Measurements from ENCODE around the gene IRF1.
A peak's percentile ranks its signal among the peaks of the same experiment; 100 is the strongest.
"Not testable (repeated sequence)": the region's sequence is repeated elsewhere in the genome, so short reads cannot be mapped to it uniquely, and the experiment has no call there.

The IRF1 gene, protein sequence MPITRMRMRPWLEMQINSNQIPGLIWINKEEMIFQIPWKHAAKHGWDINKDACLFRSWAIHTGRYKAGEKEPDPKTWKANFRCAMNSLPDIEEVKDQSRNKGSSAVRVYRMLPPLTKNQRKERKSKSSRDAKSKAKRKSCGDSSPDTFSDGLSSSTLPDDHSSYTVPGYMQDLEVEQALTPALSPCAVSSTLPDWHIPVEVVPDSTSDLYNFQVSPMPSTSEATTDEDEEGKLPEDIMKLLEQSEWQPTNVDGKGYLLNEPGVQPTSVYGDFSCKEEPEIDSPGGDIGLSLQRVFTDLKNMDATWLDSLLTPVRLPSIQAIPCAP

DNA sequence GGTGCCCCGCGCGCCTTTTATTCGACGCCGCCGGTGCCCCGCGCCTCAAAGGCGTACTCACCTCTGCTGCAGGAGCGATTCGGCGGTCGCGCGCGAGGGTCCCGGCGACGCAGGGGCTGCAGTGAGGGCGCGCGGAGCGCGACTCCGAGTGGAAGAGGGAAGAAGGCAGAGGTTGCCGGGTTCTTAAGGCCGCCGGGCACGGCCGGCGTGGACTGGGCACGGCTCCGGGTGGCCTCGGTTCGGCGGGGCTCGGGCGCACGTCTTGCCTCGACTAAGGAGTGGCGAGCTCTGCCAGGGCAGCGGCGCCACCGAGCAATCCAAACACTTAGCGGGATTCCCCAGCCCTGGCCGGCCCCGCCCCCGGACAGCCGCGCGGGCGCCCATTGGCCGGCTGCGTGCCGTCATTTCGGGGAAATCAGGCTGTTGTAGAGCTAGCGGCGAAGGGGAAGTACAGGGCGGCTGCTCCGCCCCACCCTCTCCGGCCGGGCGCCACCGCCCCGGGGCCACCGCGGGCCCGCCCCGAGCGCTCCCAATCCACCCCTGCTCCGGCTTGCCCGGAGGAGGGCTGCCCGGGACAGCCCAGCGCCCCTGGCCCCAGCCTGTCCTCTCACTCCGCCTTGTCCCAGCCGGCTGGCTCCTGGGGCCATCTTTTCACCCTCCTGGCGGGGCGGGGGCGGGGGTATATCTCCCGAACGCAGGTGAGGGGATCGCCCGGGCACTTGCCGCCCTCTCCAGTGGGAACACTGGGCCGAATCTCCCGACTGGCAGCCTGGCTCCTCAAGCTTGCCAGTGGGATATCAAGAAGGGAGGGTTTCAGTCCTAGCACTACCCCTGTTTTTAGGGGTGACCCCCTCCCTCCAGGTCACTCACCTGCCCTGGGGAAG lies at the start of gene IRF1:
IRF1 (minus strand) TSS at position 290 of the 884 bp plus-strand sequence. CDS start 1,295 bp downstream, outside the sequence.
- peak within 1 kb of the TSS; percentile 51 for H3K27ac ChIP-seq
- DNase-seq (ENCODE audit: low read depth, low spot score): peak; percentile 78

DNA sequence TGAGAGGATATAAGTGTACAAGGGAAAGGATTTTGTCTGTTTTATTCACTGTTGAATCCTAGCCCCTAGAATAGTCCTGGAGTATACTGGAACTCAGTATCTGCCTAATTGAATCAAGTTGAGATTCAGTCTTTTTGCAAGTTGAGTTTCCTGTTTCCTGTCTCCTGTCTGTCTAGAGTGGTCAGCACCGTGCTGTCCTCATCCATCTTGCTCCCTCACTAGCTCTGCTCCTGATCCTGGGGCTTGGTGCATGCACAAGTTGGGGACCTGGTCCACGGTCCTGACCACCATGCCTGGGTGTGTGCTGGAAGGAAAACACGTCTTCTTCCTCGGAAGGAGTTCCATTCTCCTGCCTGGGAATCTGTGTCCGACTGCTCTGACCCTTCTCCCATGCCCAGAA lies 49.6 kb upstream of the IRF1 start:
- no peak overlapping the region for H3K27ac ChIP-seq
- no peak for DNase-seq (ENCODE audit: low read depth, low spot score)

DNA sequence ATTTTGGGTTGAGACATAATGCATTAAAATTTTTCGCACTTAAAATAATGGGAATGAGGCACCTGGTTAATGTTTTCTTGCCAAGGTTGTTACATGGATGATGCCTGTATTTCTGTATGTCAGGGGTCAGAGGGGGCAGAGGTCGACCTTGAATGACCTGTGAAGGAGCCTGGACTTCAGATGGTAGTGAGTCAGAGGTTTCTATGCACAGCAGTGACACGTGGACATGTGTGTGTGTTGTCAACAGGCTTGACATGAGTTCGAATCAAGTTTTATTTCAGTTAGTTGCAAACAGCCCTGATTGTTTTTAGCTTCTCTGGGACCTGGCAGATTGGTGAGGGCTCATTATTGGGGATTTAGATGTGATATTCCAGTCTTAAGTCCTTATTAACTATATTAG lies 49.1 kb upstream of the IRF1 start:
- H3K27ac ChIP-seq: no peak overlapping the region
- DNase-seq (ENCODE audit: low read depth, low spot score): no peak

DNA sequence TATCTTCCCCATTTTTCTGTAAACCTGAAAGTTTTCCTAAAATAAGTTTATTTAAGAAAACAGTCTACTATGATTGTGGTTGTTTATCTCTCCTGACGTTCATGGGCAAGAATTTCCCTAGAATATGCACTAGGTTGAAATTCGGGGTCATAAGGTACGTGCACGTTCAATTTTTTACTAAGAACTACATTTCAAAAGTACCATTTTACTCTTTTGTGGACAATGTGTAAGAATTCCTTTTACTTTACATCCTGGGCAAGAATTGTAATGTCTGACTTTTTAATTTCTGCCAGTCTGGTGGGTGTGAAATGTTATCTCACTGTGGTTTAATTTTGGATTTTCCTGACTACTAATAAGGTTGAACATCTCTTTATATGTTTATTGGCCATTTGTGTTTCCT lies 40.4 kb upstream of the IRF1 start:
- no peak overlapping the region for H3K27ac ChIP-seq
- no peak for DNase-seq (ENCODE audit: low read depth, low spot score)

DNA sequence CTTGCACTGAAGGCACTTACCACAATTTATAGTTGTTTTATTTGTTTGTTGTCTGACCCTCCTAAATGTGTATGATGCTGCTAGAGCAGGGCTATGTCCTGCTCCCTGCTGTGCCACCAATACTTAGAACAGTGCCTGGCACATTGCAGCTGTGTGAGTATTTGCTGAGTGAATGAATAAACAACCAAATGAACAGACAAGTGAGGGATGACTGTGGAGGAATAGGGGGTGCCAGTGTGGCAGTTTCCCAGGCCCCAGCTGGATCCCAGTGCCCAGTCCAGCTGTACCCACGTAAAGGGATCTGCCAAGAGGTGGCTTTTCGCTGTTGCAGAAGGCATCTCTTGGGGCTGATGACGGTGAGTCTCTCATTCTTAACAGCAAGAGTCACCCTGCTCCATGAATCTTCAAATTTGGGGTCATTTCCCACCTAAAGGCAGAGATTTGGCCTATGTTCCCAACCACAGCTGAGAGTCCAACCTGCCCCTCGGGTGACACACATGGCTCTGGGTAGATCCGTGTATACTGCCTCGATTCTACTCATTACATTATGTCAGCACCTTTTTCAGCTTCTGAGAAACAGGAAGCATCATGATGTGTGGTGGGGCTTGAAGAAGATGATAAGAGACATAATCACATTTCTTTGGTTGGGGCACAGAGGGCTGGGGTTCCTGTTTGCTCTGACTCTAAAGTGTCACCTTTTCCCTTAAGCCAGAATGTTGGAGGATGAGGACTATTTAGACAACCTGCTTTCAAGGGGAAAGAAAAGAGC lies 38.5 kb upstream of the IRF1 start:
- H3K27ac ChIP-seq: no peak overlapping the region
- no peak for DNase-seq (ENCODE audit: low read depth, low spot score)

DNA sequence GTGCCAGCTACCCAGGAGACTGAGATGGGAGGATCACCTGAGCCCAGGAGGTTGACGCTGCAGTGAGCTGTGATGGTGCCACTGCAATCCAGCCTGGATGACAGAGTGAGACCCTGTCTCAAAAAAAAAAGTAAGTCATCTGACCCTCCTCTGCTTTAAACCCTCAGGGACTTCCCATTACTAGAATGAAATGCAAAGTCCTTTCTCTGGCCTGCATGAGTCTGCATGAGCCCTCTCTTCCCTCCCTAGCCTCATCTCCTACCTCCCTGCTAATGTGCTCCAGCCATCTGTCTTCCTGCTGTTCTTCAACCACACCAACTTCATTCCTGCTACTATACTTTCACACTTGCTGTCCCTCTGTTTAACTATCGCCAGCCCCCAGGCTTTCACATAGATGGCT lies 37.4 kb upstream of the IRF1 start:
- no peak overlapping the region for H3K27ac ChIP-seq
- DNase-seq (ENCODE audit: low read depth, low spot score): no peak

DNA sequence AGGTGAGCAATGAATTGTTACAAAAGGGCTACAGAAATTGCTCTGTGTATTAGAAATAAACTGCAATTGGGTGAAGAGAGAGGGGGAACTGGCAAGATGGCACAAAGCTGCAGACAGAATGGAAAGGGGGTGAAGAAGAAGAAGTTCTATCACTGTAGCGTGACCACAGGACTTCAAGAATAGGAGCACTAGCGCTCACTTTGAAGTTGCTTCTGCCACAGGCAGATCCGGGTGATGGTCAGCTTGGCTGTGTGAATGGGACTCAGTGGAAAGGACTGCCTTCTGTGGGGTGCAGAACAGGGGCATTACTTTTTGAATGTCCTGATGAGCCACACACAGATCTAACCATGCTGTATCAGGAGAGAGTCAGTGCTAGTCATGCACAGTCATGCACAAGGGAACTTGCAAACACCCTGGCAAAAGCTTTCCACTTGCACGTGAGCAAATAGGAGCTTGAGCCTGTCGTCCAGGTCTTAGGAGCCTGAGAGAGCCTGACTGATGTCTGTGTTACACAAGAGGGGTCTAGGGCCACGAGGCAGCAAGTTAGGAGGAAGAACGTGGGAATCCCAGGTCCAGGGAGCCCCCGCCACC lies 36.5 kb upstream of the IRF1 start:
- no peak overlapping the region for H3K27ac ChIP-seq
- peak; percentile 18 for DNase-seq (ENCODE audit: low read depth, low spot score)

DNA sequence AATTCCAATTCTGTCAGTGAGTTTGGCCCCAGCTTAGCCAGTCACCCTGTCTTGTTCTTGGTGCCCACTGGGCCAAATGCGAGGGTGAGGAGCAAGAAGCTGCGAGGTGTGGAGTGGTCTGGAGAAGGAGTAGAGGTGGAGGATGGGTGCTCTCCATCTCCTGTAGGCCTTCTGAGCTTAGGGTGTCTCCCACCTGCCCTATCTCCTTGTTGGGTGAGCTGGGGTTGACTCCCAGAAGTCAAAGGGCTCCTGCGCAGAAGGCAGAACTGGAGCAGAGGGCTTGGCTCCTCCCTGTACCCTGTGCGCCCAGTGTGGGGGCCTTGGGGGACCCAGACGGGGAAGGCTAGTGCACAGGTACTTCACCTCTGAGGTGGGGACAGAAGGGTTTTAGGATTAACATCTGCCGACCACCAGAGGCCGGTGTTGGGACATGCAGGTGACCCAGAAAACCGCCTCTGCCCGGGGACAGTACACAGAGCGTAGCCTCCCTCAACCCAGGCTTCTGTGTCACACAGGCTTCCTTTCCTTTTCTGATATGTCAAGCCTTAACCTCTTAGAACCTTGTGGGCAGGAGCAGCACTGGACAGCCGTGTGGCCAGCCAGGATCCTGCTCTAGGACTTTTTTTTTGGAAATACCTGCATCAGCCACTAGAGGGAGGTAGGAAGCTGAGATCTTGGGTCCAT lies 35.9 kb upstream of the IRF1 start:
- H3K27ac ChIP-seq: no peak overlapping the region
- no peak for DNase-seq (ENCODE audit: low read depth, low spot score)

DNA sequence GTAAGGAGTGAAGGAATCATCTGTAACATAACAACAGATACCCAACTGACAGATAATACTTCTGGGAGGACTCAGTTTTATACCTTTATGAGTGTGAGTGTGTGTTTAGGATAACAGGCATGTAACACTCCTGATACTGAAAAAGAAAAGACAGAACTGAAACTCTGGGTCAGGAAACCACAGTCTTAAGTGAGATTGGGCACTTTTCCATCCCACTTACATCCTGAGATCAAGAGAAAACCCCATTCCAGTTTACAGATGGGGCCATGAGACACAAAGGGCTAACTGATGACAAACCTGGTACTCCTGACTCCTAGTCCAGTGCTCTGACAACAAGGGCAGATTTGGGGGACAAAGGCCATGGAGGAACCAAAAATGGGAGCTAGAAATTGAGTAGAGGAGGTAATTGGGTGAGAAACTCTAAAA lies 34.7 kb upstream of the IRF1 start:
- no peak overlapping the region for H3K27ac ChIP-seq
- no peak for DNase-seq (ENCODE audit: low read depth, low spot score)

DNA sequence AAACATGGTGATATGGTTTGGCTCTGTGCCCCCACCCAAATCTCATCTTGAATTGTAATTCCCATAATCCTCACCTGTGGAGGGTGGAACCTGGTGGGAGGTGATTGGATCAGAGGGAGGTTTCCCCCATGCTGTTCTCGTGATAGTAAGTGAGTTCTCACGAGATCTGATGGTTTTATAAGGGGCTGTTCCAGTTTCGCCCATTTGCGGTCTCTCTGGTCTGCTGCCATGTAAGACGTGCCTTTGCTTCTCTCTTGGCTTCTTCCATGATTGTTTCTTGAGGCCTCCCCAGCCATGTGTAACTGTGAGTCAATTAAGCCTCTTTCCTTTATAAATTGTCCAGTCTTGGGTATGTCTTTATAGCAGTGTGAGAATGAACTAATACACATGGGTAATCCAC lies 34.3 kb upstream of the IRF1 start:
- DNase-seq (ENCODE audit: low read depth, low spot score); H3K27ac ChIP-seq: not testable (repeated sequence)

DNA sequence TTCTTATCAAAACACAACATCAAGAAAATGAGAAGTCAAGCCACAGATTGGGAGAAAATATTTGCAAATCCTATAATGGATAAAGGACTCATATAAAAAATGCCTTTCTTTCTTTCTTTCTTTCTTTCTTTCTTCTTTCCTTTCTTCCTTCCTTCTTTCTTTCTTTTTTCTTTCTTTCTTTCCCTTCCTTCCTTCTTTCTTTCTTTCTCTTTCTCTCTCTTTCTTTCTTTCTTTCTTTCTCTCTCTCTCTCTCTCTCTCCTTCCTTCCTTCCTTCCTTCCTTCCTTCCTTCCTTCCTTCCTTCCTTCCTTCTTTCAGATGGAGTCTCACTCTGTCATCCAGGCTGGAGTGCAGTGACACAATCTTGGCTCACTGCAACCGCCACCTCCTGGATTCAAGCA lies 31.5 kb upstream of the IRF1 start:
- not testable (repeated sequence) for DNase-seq (ENCODE audit: low read depth, low spot score); H3K27ac ChIP-seq

DNA sequence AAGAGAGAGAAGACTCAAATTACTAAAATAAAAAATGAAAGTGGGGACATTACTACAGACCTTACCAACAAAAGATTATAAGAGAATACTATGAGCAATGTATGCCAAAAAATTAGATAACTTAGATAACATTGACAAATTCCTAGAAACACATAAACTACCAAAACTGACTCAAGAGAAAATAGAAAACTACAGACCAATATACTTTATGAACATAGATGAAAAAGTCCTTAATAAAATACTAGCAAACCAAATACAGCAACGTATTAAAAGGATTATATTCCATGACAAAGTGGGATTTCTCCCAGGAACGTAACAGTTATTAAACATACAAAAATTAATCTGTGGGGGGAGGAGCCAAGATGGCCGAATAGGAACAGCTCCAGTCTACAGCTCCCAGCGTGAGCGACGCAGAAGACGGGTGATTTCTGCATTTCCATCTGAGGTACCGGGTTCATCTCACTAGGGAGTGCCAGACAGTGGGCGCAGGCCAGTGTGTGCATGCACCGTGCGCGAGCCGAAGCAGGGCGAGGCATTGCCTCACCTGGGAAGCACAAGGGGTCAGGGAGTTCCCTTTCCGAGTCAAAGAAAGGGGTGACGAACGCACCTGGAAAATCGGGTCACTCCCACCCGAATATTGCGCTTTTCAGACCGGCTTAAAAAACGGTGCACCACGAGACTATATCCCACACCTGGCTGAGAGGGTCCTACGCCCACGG lies 23.2 kb upstream of the IRF1 start:
- not testable (repeated sequence) for DNase-seq (ENCODE audit: low read depth, low spot score); H3K27ac ChIP-seq

DNA sequence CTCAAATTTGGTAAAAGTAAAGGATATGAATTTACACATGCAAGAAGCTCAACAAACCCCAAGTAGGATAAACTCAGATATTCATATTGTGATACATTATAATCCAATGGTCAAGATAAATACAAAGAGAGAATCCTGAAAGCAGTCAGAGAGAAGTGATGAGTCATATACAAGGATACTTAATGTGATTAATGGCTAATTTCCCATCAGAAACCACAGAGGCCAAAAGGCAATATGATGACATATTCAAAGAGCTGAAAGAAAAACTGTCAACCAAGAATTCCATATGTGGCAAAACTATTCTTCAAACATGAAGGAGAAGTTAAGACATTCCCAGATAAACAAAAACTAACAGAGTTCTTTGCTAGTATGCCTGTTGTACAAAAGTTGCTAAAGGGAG lies 19.5 kb upstream of the IRF1 start:
- no peak overlapping the region for H3K27ac ChIP-seq
- no peak for DNase-seq (ENCODE audit: low read depth, low spot score)

DNA sequence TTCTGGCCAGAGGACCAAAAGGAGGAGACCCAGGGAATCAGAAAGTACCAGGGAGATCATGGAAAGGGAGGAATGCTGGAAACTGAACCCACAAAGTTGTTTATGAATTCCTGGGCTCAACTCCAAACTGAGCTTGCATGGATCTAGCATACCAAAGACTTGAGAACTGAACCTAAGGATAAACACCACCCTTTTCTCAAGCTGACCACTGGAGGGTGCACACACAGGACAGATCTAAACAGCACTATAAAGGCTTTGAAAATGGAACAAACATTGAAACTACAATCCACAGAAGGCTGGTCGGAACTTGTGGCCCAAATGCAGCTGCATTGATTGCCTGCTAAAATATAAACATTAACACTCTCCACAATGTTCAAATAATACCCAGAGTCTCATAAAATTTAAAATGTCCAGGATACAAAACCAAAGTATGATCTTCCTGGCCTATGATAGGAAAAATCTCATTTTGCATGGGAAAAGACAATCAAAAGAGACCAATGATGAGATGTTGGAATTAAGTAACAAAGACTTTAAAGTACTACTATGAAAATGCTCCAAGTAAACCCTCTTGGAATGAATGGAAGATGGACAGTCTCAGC lies 15.6 kb upstream of the IRF1 start:
- H3K27ac ChIP-seq: no peak overlapping the region
- DNase-seq (ENCODE audit: low read depth, low spot score): no peak

DNA sequence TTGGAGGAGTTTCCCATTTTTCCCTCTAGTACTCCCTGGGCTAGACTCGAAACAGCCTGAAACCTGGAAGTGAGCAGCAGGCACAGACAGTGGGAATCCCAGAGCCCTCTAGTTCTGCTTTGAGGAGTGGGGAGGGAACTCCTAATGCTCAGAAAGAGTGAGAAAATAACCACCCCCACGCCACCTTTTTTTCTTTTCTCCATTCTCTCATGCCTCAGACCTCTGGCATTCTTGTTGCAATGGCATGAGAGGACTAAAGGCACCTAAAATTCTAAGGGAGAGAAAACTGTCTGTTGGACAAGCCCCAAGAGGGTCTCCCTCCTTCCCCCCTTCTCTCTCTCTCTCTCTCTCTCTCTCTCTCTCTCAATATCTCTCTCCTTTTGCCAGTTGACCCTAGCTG lies 15.1 kb upstream of the IRF1 start:
- DNase-seq (ENCODE audit: low read depth, low spot score): no peak
- no peak overlapping the region for H3K27ac ChIP-seq

DNA sequence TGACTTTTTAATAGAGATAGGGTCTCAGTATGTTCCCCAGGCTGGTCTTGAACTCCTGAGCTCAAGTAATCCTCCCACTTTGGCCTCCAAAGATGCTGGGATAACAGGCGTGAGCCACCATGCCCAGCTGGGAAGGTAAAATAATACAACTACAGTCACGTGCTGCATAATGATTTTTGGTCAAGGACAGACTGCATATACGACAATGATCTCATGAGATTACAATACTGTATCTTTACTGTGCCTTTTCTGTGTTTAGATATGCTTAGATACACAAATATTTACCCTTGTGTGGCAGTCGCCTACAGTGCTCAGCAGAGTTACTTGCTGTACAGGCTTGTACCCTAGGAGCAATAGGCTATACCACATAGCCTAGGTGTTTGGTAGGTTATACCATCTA lies 14.2 kb upstream of the IRF1 start:
- H3K27ac ChIP-seq: no peak overlapping the region
- DNase-seq (ENCODE audit: low read depth, low spot score): no peak

DNA sequence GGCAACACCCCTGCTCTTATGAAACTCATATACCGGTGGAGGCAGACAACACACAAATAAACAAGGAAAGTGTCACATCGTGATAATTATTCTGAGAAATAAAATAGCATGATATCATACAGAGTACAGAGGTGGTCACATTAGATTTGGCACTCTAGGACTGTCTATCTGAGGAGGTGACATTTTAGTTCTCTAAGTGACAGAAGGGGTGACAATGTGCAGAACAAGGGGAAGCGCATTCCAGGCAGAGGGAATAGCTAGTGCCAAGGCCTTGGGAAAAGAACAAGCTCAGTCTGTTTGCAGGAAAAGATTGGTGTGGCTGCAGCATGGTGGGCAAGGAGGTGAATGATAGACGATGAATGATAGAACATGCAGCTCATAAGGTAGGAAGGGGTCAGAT lies 12.7 kb upstream of the IRF1 start:
- DNase-seq (ENCODE audit: low read depth, low spot score): no peak

DNA sequence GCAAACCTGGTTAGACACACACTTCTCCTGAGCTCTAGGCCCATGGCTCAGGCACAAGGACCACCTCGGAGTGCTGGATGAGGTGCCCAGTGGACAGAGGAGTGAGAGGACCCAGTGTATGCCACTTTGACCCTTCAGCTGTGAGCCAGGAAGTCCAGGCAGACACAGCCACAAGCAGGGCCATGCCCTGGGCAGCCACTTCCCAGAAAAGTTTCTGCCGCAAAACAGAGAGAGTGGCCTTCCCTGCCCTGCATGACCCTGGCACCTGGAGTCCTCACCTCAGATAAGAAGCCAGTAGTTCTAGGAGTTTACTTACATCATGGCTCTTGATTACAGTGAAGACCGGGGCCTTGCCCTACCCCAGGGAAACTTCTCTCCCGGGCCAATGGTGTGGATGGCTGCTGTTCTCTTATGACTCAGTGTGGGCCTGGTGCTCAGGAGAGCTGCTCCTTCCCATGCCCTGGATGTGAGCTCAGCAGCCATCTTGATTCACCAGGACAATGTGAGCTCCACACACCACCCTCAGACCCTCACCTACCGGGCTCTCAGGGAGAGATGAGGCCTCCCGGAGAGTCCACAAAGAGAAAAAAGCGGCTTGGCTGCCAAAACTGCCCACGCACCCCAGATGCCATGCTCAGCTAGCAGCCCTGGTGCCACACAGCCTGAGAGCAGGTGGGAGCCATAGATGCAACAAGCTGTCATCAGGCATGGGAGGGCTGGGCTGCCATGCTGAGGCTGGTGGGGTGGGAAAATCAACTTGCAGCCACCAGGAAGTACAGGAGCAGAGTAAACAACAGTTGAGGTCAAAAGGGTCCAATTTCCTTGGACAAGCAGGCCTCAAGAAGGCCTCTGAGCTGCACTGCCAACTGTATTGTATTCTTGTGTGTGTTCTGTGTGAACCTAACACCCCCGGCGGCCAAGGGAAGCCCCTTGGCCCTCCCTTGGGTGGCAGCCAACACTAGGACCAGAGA lies 11.7 kb upstream of the IRF1 start:
- no peak for DNase-seq (ENCODE audit: low read depth, low spot score)
- no peak overlapping the region for H3K27ac ChIP-seq

More for the DNA sequence above, 12.7 kb upstream of the IRF1 start:
- no peak overlapping the region for H3K27ac ChIP-seq
